ENCODE data around the gene CCDC85A.

DNA sequence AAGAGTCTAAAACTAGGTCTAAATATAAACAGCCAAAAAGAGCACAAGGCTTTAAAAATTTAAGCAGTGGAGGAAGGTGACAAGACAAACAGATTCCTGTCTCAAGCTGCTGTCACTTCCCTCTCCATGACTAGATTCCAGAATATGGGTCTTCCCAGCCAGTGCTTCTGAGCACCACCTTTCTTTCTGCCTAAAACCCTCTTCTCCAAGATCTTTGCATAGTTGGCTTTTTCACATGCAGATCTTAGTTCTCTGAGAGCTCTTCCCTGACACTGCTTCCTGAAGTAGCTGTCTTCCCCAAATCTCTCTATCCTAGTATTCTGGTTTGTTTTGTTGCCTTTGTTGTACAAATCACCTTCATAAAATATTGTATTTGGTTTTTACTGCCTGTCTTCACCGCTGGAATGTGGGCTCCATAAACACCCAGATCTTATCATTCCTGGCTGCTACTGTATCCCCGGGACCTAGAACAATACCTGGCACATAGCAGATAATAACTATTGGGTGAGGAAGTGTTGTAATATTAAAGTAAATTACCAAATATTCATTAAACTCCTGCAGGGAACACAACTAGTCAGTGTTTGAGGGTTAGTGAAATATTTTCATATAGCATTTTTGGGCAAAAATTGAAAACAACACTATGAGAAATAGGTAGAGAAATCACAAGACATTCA is 150.2 kb downstream of the CCDC85A start:
- TF ChIP-seq EZH2phosphoT487 (IDR thresholded peaks at IDR 0.05; ENCODE audit: unreplicated experiment) = no peak
- TF ChIP-seq, protein P1, sequence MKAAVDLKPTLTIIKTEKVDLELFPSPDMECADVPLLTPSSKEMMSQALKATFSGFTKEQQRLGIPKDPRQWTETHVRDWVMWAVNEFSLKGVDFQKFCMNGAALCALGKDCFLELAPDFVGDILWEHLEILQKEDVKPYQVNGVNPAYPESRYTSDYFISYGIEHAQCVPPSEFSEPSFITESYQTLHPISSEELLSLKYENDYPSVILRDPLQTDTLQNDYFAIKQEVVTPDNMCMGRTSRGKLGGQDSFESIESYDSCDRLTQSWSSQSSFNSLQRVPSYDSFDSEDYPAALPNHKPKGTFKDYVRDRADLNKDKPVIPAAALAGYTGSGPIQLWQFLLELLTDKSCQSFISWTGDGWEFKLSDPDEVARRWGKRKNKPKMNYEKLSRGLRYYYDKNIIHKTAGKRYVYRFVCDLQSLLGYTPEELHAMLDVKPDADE (IDR thresholded peaks at IDR 0.05) = no peak
- TF ChIP-seq, protein P2, sequence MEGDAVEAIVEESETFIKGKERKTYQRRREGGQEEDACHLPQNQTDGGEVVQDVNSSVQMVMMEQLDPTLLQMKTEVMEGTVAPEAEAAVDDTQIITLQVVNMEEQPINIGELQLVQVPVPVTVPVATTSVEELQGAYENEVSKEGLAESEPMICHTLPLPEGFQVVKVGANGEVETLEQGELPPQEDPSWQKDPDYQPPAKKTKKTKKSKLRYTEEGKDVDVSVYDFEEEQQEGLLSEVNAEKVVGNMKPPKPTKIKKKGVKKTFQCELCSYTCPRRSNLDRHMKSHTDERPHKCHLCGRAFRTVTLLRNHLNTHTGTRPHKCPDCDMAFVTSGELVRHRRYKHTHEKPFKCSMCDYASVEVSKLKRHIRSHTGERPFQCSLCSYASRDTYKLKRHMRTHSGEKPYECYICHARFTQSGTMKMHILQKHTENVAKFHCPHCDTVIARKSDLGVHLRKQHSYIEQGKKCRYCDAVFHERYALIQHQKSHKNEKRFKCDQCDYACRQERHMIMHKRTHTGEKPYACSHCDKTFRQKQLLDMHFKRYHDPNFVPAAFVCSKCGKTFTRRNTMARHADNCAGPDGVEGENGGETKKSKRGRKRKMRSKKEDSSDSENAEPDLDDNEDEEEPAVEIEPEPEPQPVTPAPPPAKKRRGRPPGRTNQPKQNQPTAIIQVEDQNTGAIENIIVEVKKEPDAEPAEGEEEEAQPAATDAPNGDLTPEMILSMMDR (conservative IDR thresholded peaks at IDR 0.05; ENCODE audit: low read depth in 2 of 2) = no peak

All from GM23338 (cell line).